K562 (cell line): ENCODE results near the gene GUK1. TPM values are rescaled to one million over a fixed set of nuclear protein-coding genes. Genes with fewer than 3 reads are reported as not detected.

Source experiments
- ATAC-seq: fragments of 200-7000 bp; cut with Tn5 transposase; 3 replicates; pipeline ENCODE4 v1.9.1; 2020; ENCODE audit warnings: moderate library complexity
- BruUV-seq: library from RNA; stranded (reverse); fragments of 400-500 nt; replicated peaks from 2 replicates; lab custom pipeline; 2021; lab: Mats Ljungman, UMichigan
- CTCF ChIA-PET: fragments of 300-600 bp; formaldehyde crosslinking; extraction: SDS; loops from one replicate; lab custom pipeline; 2021; ENCODE audit warnings: low intra/inter-chr PET ratio; lab: Yijun Ruan, JAX
- POLR2A ChIA-PET: fragments of 300-600, 350-650 bp; sonication (Branson Sonifier 250); formaldehyde crosslinking; extraction: SDS; loops from one replicate; lab custom pipeline; 2021; ENCODE audit warnings: antibody characterized with exemption, inconsistent platforms; lab: Yijun Ruan, JAX
- DNase-seq, 4 experiments: peaks; one replicate each; pipeline versions ENCODE4 v3.0.0 to v3.0.0-alpha.2; 2011 to 2018; ENCODE audit warnings: low spot score in 3 of 4, mixed read lengths in 3 of 4; ENCODE audit errors: extremely low read depth in 1 of 4
- FAIRE-seq: peaks from 2 replicates; lab custom pipeline; 2011; peaks lifted over from hg19 to GRCh38; lab: Jason Lieb, UNC
- H2AFZ ChIP-seq: 2 replicates; pipeline ENCODE4 v1.6.0; 2011; ENCODE audit warnings: low read depth, low read length, control low read depth, inconsistent platforms
- H3K27ac ChIP-seq: fragments of 200-600 bp; 3 replicates; pipeline ENCODE4 v1.8.0; 2011; ENCODE audit warnings: low read depth, mild to moderate bottlenecking, control low read depth, inconsistent platforms, low read length, moderate library complexity, mixed read lengths; ENCODE audit errors: extremely low read depth
- H3K27me3 ChIP-seq, 2 experiments: fragments of 300-600 bp in 1 of 2; 2 replicates in 1 of 2; 3 replicates in 1 of 2; pipeline versions ENCODE4 v1.6.0 to v1.8.0; 2011; ENCODE audit warnings: inconsistent platforms in 2 of 2, low read length in 2 of 2, mild to moderate bottlenecking in 1 of 2, mixed read lengths in 1 of 2, moderate library complexity in 1 of 2; ENCODE audit not compliant: control insufficient read depth in 2 of 2, insufficient read depth in 2 of 2
- H3K36me3 ChIP-seq: fragments of 300-600 bp; 3 replicates; pipeline ENCODE4 v1.8.0; 2011; ENCODE audit warnings: mild to moderate bottlenecking, low read length, inconsistent platforms; ENCODE audit not compliant: control insufficient read depth, insufficient read depth
- H3K4me1 ChIP-seq, 2 experiments: fragments of 200-600 bp in 1 of 2; replicated peaks in 1 of 2; 2 replicates in 1 of 2; 3 replicates in 1 of 2; pipeline versions ENCODE4 v1.5.1 to v1.8.0; 2011; ENCODE audit warnings: inconsistent platforms in 2 of 2, low read length in 2 of 2, mild to moderate bottlenecking in 1 of 2, mixed read lengths in 1 of 2, moderate library complexity in 1 of 2; ENCODE audit not compliant: control insufficient read depth in 2 of 2, insufficient read depth in 2 of 2
- H3K4me2 ChIP-seq: 2 replicates; pipeline ENCODE4 v1.6.1; 2011; ENCODE audit warnings: low read length, control low read depth, inconsistent platforms, mixed read lengths; ENCODE audit not compliant: insufficient read depth
- H3K4me3 ChIP-seq: fragments of 200-600 bp; sonication (generic), shearing (Covaris generic); 2 replicates; pipeline ENCODE4 v1.5.1; 2016; ENCODE audit warnings: control low read depth, inconsistent platforms
- H3K79me2 ChIP-seq: fragments of 200-600 bp; 3 replicates; pipeline ENCODE4 v1.8.0; 2011; ENCODE audit warnings: low read length, inconsistent platforms; ENCODE audit not compliant: control insufficient read depth, insufficient read depth
- H3K9ac ChIP-seq, 2 experiments: 2 replicates each; pipeline versions ENCODE4 v1.6.0 to v1.6.1; 2011; ENCODE audit warnings: low read depth in 2 of 2, low read length in 2 of 2, control low read depth in 1 of 2, inconsistent platforms in 1 of 2, mild to moderate bottlenecking in 1 of 2, mixed read lengths in 1 of 2; ENCODE audit not compliant: insufficient read depth in 1 of 2
- H3K9me1 ChIP-seq: one replicate; pipeline ENCODE4 v1.6.0; 2011; ENCODE audit warnings: inconsistent platforms, mild to moderate bottlenecking, low read length, moderate library complexity; ENCODE audit not compliant: control insufficient read depth, insufficient read depth
- H3K9me3 ChIP-seq: replicated peaks from 2 replicates; pipeline ENCODE4 v1.5.1; 2011; ENCODE audit warnings: low read depth, low read length, inconsistent platforms; ENCODE audit not compliant: control insufficient read depth, insufficient read depth
- H4K20me1 ChIP-seq: replicated peaks from 2 replicates; pipeline ENCODE4 v1.6.1; 2011; ENCODE audit warnings: low read length, inconsistent platforms, mixed read lengths; ENCODE audit not compliant: control insufficient read depth, insufficient read depth
- ETV5 ChIP-seq: sonication (generic); formaldehyde crosslinking; IDR thresholded peaks from 2 replicates; pipeline ENCODE4 v1.4.0; 2020; ENCODE audit warnings: low read depth, mild to moderate bottlenecking, missing genetic modification reagents
- GATAD2B ChIP-seq: fragments of 450-650 bp; IDR thresholded peaks from 2 replicates; pipeline ENCODE4 v1.6.1; 2017; ENCODE audit warnings: mild to moderate bottlenecking, borderline replicate concordance
- IRF2 ChIP-seq: sonication (generic); formaldehyde crosslinking; IDR thresholded peaks from 2 replicates; pipeline ENCODE4 v1.8.1; 2022; ENCODE audit warnings: mild to moderate bottlenecking, missing genetic modification reagents
- MBD2 ChIP-seq: sonication (generic); IDR thresholded peaks from 2 replicates; pipeline ENCODE4 v1.6.1; 2016; ENCODE audit warnings: low read depth, borderline replicate concordance
- MNT ChIP-seq, 2 experiments: fragments of 450-650 bp; conservative IDR thresholded peaks; 2 replicates each; pipeline ENCODE4 v1.6.1; 2017; ENCODE audit warnings: mild to moderate bottlenecking in 2 of 2, moderate library complexity in 2 of 2
- NCOA1 ChIP-seq: fragments of 450-650 bp; IDR thresholded peaks from 2 replicates; pipeline ENCODE4 v1.6.1; 2016; ENCODE audit warnings: low read depth
- PBX2 ChIP-seq, 2 experiments: IDR thresholded peaks in 1 of 2; conservative IDR thresholded peaks in 1 of 2; 2 replicates each; pipeline ENCODE4 v1.6.1; 2016; ENCODE audit warnings: low read depth in 2 of 2, mild to moderate bottlenecking in 1 of 2, missing compliant biosample characterization in 1 of 2, missing genetic modification characterization in 1 of 2, moderate library complexity in 1 of 2
- RBM14 ChIP-seq: fragments of 200-400 bp; formaldehyde crosslinking; IDR thresholded peaks from 2 replicates; pipeline ENCODE4 v1.6.1; 2018; ENCODE audit warnings: low read depth, mild to moderate bottlenecking, low read length, moderate library complexity, borderline replicate concordance; ENCODE audit not compliant: insufficient read depth
- STAT5B ChIP-seq: fragments of 250-450 bp; sonication (Bioruptor Pico); IDR thresholded peaks from 2 replicates; pipeline ENCODE4 v1.8.0; 2021; ENCODE audit warnings: mild to moderate bottlenecking, inconsistent platforms
- TCF3 ChIP-seq: sonication (generic); formaldehyde crosslinking; IDR thresholded peaks from 2 replicates; pipeline ENCODE4 v1.4.0; 2020; ENCODE audit warnings: mild to moderate bottlenecking, missing genetic modification reagents
- TEAD2 ChIP-seq: fragments of 450-650 bp; IDR thresholded peaks from 2 replicates; pipeline ENCODE4 v1.6.1; 2016; ENCODE audit warnings: missing genetic modification characterization, control low read depth, missing compliant biosample characterization
- ZFPM2 ChIP-seq: fragments of 250-450 bp; sonication (Bioruptor Pico); IDR thresholded peaks from 2 replicates; pipeline ENCODE4 v1.5.1; 2022; ENCODE audit warnings: mild to moderate bottlenecking
- ZNF780A ChIP-seq: fragments of 250-450 bp; sonication (Bioruptor Pico); IDR thresholded peaks from 2 replicates; pipeline ENCODE4 v1.5.0; 2021; ENCODE audit warnings: mild to moderate bottlenecking
- WGBS: fragments of 100-300 bp; shearing (Covaris generic); methylation state at CpG from one replicate; pipeline ENCODE4 v1.1.6; 2016; ENCODE audit warnings: low coverage, mixed read lengths; ENCODE audit not compliant: insufficient coverage; ENCODE audit errors: missing lambda C conversion rate; 5-methylcytosine and 5-hydroxymethylcytosine counted together
- in situ Hi-C: fragments of 300-500 bp; cut with MboI; formaldehyde crosslinking; loops from 4 replicates; pipeline ENCODE4 v1.15.0; 2018; ENCODE audit warnings: inconsistent platforms, mixed read lengths
- intact Hi-C: fragments of 100-400 bp; cut with micrococcal nuclease; formaldehyde crosslinking; loops from 2 replicates; pipeline ENCODE4 v1.14.2; 2022
- polyA plus RNA-seq, 8 experiments: library from polyadenylated mRNA; depleted of rRNA in 4 of 8; stranded (reverse) in 5 of 8; unstranded in 3 of 8; fragments of >200 nt; fragmentation: Nextera tagmentation in 2 of 8; fragmentation: Illumina TruSeq in 1 of 8; extraction: Ambion mirVana in 2 of 8; extraction: Trizol in 1 of 8; gene quantifications; 2 replicates each; pipeline versions ENCODE4 v1.2.1 to v1.2.3, GENCODE V29; 2011 to 2014; ENCODE audit warnings: inconsistent platforms in 1 of 8, missing spikeins in 1 of 8
- total RNA-seq, 7 experiments: library from RNA; depleted of rRNA in 6 of 7; stranded (reverse); fragments of >200 nt in 6 of 7; fragmentation: Illumina TruSeq in 2 of 7; extraction: Trizol in 2 of 7; gene quantifications; 2 replicates each; pipeline versions ENCODE4 v1.2.1 to v1.2.3, GENCODE V29; 2011 to 2021; ENCODE audit warnings: low replicate concordance in 1 of 7

Gene GUK1
- total and polyA plus RNA-seq, 9 of the 15 experiments (the other 6 are each of a cell fraction or from before 2014, with no cell fraction given) = 7.0 to 331 (median 132) TPM

- TF ChIP-seq PBX2 (CRISPR knock-in tag; IDR thresholded peaks at IDR 0.05; ENCODE audit: low read depth) = no peak
- TF ChIP-seq PBX2 (tag; conservative IDR thresholded peaks at IDR 0.05; ENCODE audit: low read depth) = 0 out of 2 replicates have a peak, but pooled peaks have one; percentile 17
- no peak for TF ChIP-seq STAT5B (CRISPR knock-in tag)
- no peak for TF ChIP-seq TCF3
- 0 out of 2 replicates have a peak, but pooled peaks have one; percentile 27 for TF ChIP-seq TEAD2 (tag)
- TF ChIP-seq GATAD2B = no peak
These were observed 30.1 kb upstream of the GUK1 start (continued) for GRCh38 chr1:228109962-228110488.

- Histone ChIP-seq H3K9ac (peak overlapping the region in 1 of 2 experiments; percentile 86; a peak in 2 of 4 replicates), H2AFZ (peak overlapping the region; percentile 94), H3K4me1 (peaks cover 16 to 32% of the 10 kb centered on the region in 2 experiments; a peak in 4 of 5 replicates), H3K27me3 (no peaks in the 10 kb centered on the region), H3K9me1 (no peaks in the 10 kb centered on the region), H3K9me3 (no peaks in the 10 kb centered on the region), H3K27ac (peak overlapping the region; percentile 76; the same call in 1 of the 3 replicates), H3K4me2 (peak overlapping the region; percentile 97), H3K36me3 (peaks cover 26% of the 10 kb centered on the region; the same call in 2 of the 3 replicates), H3K4me3 (no peak overlapping the region), H4K20me1 (no peaks in the 10 kb centered on the region), H3K79me2 (peaks cover 27% of the 10 kb centered on the region)
- intact Hi-C loops = no loop called here
- in situ Hi-C loops = no loop called here
- CTCF ChIA-PET = no interaction called here
- no TSS peak for BruUV-seq
- DNase-seq (peak in 1 of 4 experiments; percentile 5), ATAC-seq (no peak), FAIRE-seq (no peak)
- POLR2A ChIA-PET = interaction anchor here (0.5 to 2.5 kb wide), 13 partner anchors 11 to 378 kb away, joined by 3 to 22 read pairs (median 3); no protein-coding TSS in a partner anchor
- TF ChIP-seq MNT (conservative IDR thresholded peaks at IDR 0.05) (0 out of 4 replicates have a peak, but pooled peaks of 1 of the 2 experiments have one; percentile 10), ETV5 (0 out of 2 replicates have a peak, but pooled peaks have one; percentile 15), IRF2 (CRISPR knock-in tag) (no peak), ZFPM2 (CRISPR knock-in tag) (no peak), RBM14 (no peak), ZNF780A (CRISPR knock-in tag) (no peak), MBD2 (no peak), NCOA1 (no peak)
- 19% methylated on average over 7 of the region's 7 CpGs for WGBS
These were observed 29.5 kb upstream of the GUK1 start for GRCh38 chr1:228110556-228110955.
